HG02938 (cell line): ENCODE results near the gene ATF1.
"Not testable (repeated sequence)": the region's sequence is repeated elsewhere in the genome, so short reads cannot be mapped to it uniquely, and the experiment has no call there.

Source experiments
- ATAC-seq: cut with Tn5 transposase; IDR thresholded peaks from one replicate; pipeline ENCODE4 v1.9.1; 2021; ENCODE audit warnings: mild to moderate bottlenecking, moderate library complexity; ENCODE audit not compliant: unreplicated experiment

ATF1 gene

GRCh38 chr12:50855218-50855617, 91.3 kb downstream of the ATF1 start:
- not testable (repeated sequence) for ATAC-seq

- ATAC-seq: not testable (repeated sequence)
Observed at GRCh38 chr12:50855679-50856078, 91.8 kb downstream of the ATF1 start.

- ATAC-seq: no peak
Observed at GRCh38 chr12:50859621-50860310, 95.9 kb downstream of the ATF1 start.

- no peak for ATAC-seq
Observed at GRCh38 chr12:50862316-50862715, 98.4 kb downstream of the ATF1 start.

GRCh38 chr12:50865266-50865665, 101.4 kb downstream of the ATF1 start:
- no peak for ATAC-seq

GRCh38 chr12:50868881-50869280, 105.0 kb downstream of the ATF1 start:
- ATAC-seq: not testable (repeated sequence)
